SH-SY5Y (cell line): ENCODE measurements around the gene FMN2.

Experiments
- GATA2 ChIP-seq: IDR thresholded peaks from 2 replicates; pipeline ENCODE4 v1.6.1; 2011; ENCODE audit warnings: mild to moderate bottlenecking, low read depth, low read length
- GATA3 ChIP-seq: IDR thresholded peaks from 2 replicates; pipeline ENCODE4 v1.6.1; 2011; ENCODE audit warnings: low read depth, mild to moderate bottlenecking, low read length, moderate library complexity

- no peak for TF ChIP-seq GATA3
- TF ChIP-seq GATA2: no peak
Measured at GRCh38 chr1:240322943-240323342, 231.3 kb downstream of the FMN2 start.
